H9 (cell line): ENCODE data around the gene SUN2. TPM values are rescaled to one million over a fixed set of nuclear protein-coding genes. Genes with fewer than 3 reads are reported as not detected.

ENCODE experiments used
- DNase-seq: peaks from one replicate; pipeline ENCODE4 v3.0.0-alpha.2; 2017
- H2AFZ ChIP-seq: one replicate; pipeline ENCODE4 v1.6.1; 2013; ENCODE audit warnings: mild to moderate bottlenecking, low read length, control low read depth, moderate library complexity
- H2AK5ac ChIP-seq: 2 replicates; pipeline ENCODE4 v1.6.1; 2013; ENCODE audit warnings: low read length, control low read depth, mixed read lengths; ENCODE audit not compliant: insufficient read length
- H2BK120ac ChIP-seq: one replicate; pipeline ENCODE4 v1.6.1; 2013; ENCODE audit warnings: low read depth, mild to moderate bottlenecking, low read length, control low read depth, inconsistent platforms; ENCODE audit not compliant: poor library complexity, severe bottlenecking
- H2BK12ac ChIP-seq: 2 replicates; pipeline ENCODE4 v1.6.1; 2013; ENCODE audit warnings: low read length, control low read depth, mixed read lengths, low read depth; ENCODE audit not compliant: insufficient read length
- H2BK15ac ChIP-seq: 2 replicates; pipeline ENCODE4 v1.6.1; 2013; ENCODE audit warnings: low read depth, low read length, control low read depth
- H2BK20ac ChIP-seq: one replicate; pipeline ENCODE4 v1.6.1; 2013; ENCODE audit warnings: low read depth, mild to moderate bottlenecking, low read length, control low read depth, inconsistent platforms; ENCODE audit not compliant: poor library complexity, severe bottlenecking
- H2BK5ac ChIP-seq: 2 replicates; pipeline ENCODE4 v1.6.1; 2013; ENCODE audit warnings: low read length, control low read depth, mixed read lengths; ENCODE audit not compliant: insufficient read length
- H3K14ac ChIP-seq: 2 replicates; pipeline ENCODE4 v1.6.1; 2013; ENCODE audit warnings: low read length, control low read depth; ENCODE audit not compliant: insufficient read depth
- H3K18ac ChIP-seq: 2 replicates; pipeline ENCODE4 v1.6.1; 2013; ENCODE audit warnings: low read depth, mild to moderate bottlenecking, mixed read lengths, low read length, control low read depth; ENCODE audit not compliant: insufficient read length
- H3K23ac ChIP-seq: 2 replicates; pipeline ENCODE4 v1.6.1; 2013; ENCODE audit warnings: low read length, control low read depth, mixed read lengths, low read depth; ENCODE audit not compliant: insufficient read length
- H3K23me2 ChIP-seq: 2 replicates; pipeline ENCODE4 v1.6.1; 2013; ENCODE audit warnings: low read depth, mild to moderate bottlenecking, mixed read lengths, low read length, control low read depth; ENCODE audit not compliant: insufficient read length, poor library complexity, severe bottlenecking
- H3K27ac ChIP-seq: 2 replicates; pipeline ENCODE4 v1.5.1; 2013; ENCODE audit warnings: low read length, control low read depth, mixed read lengths, low read depth; ENCODE audit not compliant: insufficient read length
- H3K27me3 ChIP-seq: 2 replicates; pipeline ENCODE4 v1.6.1; 2013; ENCODE audit warnings: low read length, control low read depth, inconsistent platforms; ENCODE audit not compliant: insufficient read depth
- H3K4ac ChIP-seq: 2 replicates; pipeline ENCODE4 v1.6.1; 2013; ENCODE audit warnings: low read depth, mild to moderate bottlenecking, control low read depth, inconsistent platforms, low read length, moderate library complexity
- H3K4me1 ChIP-seq: 2 replicates; pipeline ENCODE4 v1.6.1; 2013; ENCODE audit warnings: low read length, control low read depth, inconsistent platforms; ENCODE audit not compliant: insufficient read depth
- H3K4me2 ChIP-seq: 2 replicates; pipeline ENCODE4 v1.6.1; 2013; ENCODE audit warnings: low read length, control low read depth, mixed read lengths; ENCODE audit not compliant: insufficient read length, insufficient read depth
- H3K56ac ChIP-seq: 2 replicates; pipeline ENCODE4 v1.6.1; 2013; ENCODE audit warnings: low read depth, mild to moderate bottlenecking, mixed read lengths, low read length, control low read depth; ENCODE audit not compliant: insufficient read length
- H3K79me1 ChIP-seq: 2 replicates; pipeline ENCODE4 v1.6.1; 2013; ENCODE audit warnings: low read depth, mild to moderate bottlenecking, moderate library complexity, low read length, control low read depth, inconsistent platforms; ENCODE audit not compliant: insufficient read depth, poor library complexity, severe bottlenecking
- H3K79me2 ChIP-seq: 2 replicates; pipeline ENCODE4 v1.6.1; 2013; ENCODE audit warnings: low read length, control low read depth, inconsistent platforms; ENCODE audit not compliant: insufficient read depth
- H3K9ac ChIP-seq: 2 replicates; pipeline ENCODE4 v1.6.1; 2013; ENCODE audit warnings: low read length, control low read depth, mixed read lengths; ENCODE audit not compliant: insufficient read length; ENCODE audit errors: extremely low read depth
- H3K9me3 ChIP-seq: one replicate; pipeline ENCODE4 v1.6.1; 2013; ENCODE audit warnings: low read depth, low read length, inconsistent platforms; ENCODE audit not compliant: control insufficient read depth
- H3T11ph ChIP-seq: one replicate; pipeline ENCODE4 v1.6.1; 2013; ENCODE audit warnings: mild to moderate bottlenecking, low read length, control low read depth, inconsistent platforms
- H4K20me1 ChIP-seq: one replicate; pipeline ENCODE4 v1.6.1; 2013; ENCODE audit not compliant: control insufficient read depth, insufficient read length, insufficient read depth
- H4K5ac ChIP-seq: 2 replicates; pipeline ENCODE4 v1.6.1; 2013; ENCODE audit warnings: low read depth, mild to moderate bottlenecking, mixed read lengths, low read length, control low read depth; ENCODE audit not compliant: insufficient read length
- H4K8ac ChIP-seq: replicated peaks from 2 replicates; pipeline ENCODE4 v1.6.1; 2013; ENCODE audit warnings: low read length, control low read depth, mixed read lengths, low read depth; ENCODE audit not compliant: insufficient read length
- H4K91ac ChIP-seq: 2 replicates; pipeline ENCODE4 v1.6.1; 2013; ENCODE audit warnings: low read depth, mild to moderate bottlenecking, moderate library complexity, mixed read lengths, low read length, control low read depth; ENCODE audit not compliant: insufficient read length
- H3K27ac Mint-ChIP-seq, 3 experiments: 2 replicates in 2 of 3; 3 replicates in 1 of 3; pipeline ENCODE4 v1.8.0; 2020 to 2021; ENCODE audit warnings: mixed read lengths in 3 of 3, mild to moderate bottlenecking in 1 of 3, moderate library complexity in 1 of 3
- H3K27me3 Mint-ChIP-seq: 2 replicates; pipeline ENCODE4 v1.8.0; 2021; ENCODE audit warnings: low read depth, mild to moderate bottlenecking, moderate library complexity, mixed read lengths
- H3K36me3 Mint-ChIP-seq, 3 experiments: 2 replicates in 2 of 3; 3 replicates in 1 of 3; pipeline ENCODE4 v1.8.0; 2020 to 2021; ENCODE audit warnings: low read depth in 3 of 3, mixed read lengths in 3 of 3; ENCODE audit not compliant: insufficient read depth in 1 of 3
- H3K4me1 Mint-ChIP-seq, 2 experiments: 2 replicates each; pipeline ENCODE4 v1.8.0; 2020; ENCODE audit warnings: mixed read lengths in 2 of 2
- H3K4me3 Mint-ChIP-seq, 2 experiments: 2 replicates in 1 of 2; 3 replicates in 1 of 2; pipeline ENCODE4 v1.8.0; 2020 to 2021; ENCODE audit warnings: mild to moderate bottlenecking in 2 of 2, mixed read lengths in 2 of 2, moderate library complexity in 1 of 2
- H3K9me3 Mint-ChIP-seq, 2 experiments: 2 replicates in 1 of 2; 3 replicates in 1 of 2; pipeline ENCODE4 v1.8.0; 2020; ENCODE audit warnings: mild to moderate bottlenecking in 2 of 2, mixed read lengths in 2 of 2, moderate library complexity in 1 of 2
- CTCF ChIP-seq: fragments of 200-600 bp; sonication (generic); conservative IDR thresholded peaks from 3 replicates; pipeline ENCODE4 v1.8.0; 2021; ENCODE audit warnings: antibody characterized with exemption, mild to moderate bottlenecking
- WGBS: extraction: QIAGEN DNeasy Blood & Tissue Kit; methylation state at CpG from one replicate; pipeline ENCODE4 v1.1.7; 2013; ENCODE audit warnings: missing lambda C conversion rate, low lambda C conversion rate, mixed read lengths; ENCODE audit not compliant: insufficient read length; ENCODE audit errors: extremely low coverage; 5-methylcytosine and 5-hydroxymethylcytosine counted together
- total RNA-seq: library from RNA; stranded (reverse); gene quantifications from 2 replicates; pipeline ENCODE4 v1.2.1, GENCODE V29; 2021

SUN2 gene
- total RNA-seq, 1 experiment from 2014 or later: 12.0 TPM

GRCh38 chr22:38738475-38739070 is 17.2 kb downstream of the SUN2 start:
- no CpG with 5 or more reads among the region's 18 CpGs for WGBS
- H3K56ac ChIP-seq: no peak overlapping the region
- no peak overlapping the region for H3K4me3 Mint-ChIP-seq

More at GRCh38 chr22:38738475-38739070, 17.2 kb downstream of the SUN2 start:
- H3K4ac ChIP-seq: no peak overlapping the region
- Mint-ChIP-seq H3K36me3 (peaks cover 10 to 68% (median 32%) of the 10 kb centered on the region in 3 experiments), H3K4me1 (0 out of 4 replicates have a peak, but pooled peaks cover 0 to 3% of the 10 kb centered on the region in 2 experiments), H3K27ac (no peak overlapping the region; a peak in 1 of 7 replicates), H3K27me3 (no peaks in the 10 kb centered on the region; the same call in 1 of the 2 replicates), H3K9me3 (no peaks in the 10 kb centered on the region)
- no peak for DNase-seq
- no peaks in the 10 kb centered on the region for H3K79me1 ChIP-seq
- H4K5ac ChIP-seq: no peak overlapping the region
- H3K4me1 ChIP-seq: no peaks in the 10 kb centered on the region
- no peaks in the 10 kb centered on the region for H3K9me3 ChIP-seq
- H3T11ph ChIP-seq: no peak overlapping the region
- no peak overlapping the region for H2BK12ac ChIP-seq
- no peaks in the 10 kb centered on the region for H3K79me2 ChIP-seq
- no peak for TF ChIP-seq CTCF
- no peak overlapping the region for H2AK5ac ChIP-seq
- H4K91ac ChIP-seq: no peak overlapping the region
- H3K23me2 ChIP-seq: no peaks in the 10 kb centered on the region
- H3K14ac ChIP-seq: no peak overlapping the region
- no peak overlapping the region for H3K4me2 ChIP-seq
- no peak overlapping the region for H3K27ac ChIP-seq
- no peak overlapping the region for H2BK120ac ChIP-seq
- no peak overlapping the region for H3K18ac ChIP-seq
- H2BK20ac ChIP-seq: no peak overlapping the region
- H3K27me3 ChIP-seq: no peaks in the 10 kb centered on the region
- H4K20me1 ChIP-seq: no peaks in the 10 kb centered on the region
- H3K9ac ChIP-seq: no peak overlapping the region
- H3K23ac ChIP-seq: no peak overlapping the region
- no peak overlapping the region for H2BK5ac ChIP-seq
- H2AFZ ChIP-seq: no peak overlapping the region
- H4K8ac ChIP-seq: no peak overlapping the region
- no peak overlapping the region for H2BK15ac ChIP-seq
